ENCODE data around the gene LIPC. TPM values are rescaled to one million over a fixed set of nuclear protein-coding genes. Genes with fewer than 3 reads are reported as not detected.

Gene LIPC
- total and polyA plus RNA-seq, 2 of the 4 experiments (the other 2 are of a cell fraction) = 0.07 TPM; not detected in 1

DNA sequence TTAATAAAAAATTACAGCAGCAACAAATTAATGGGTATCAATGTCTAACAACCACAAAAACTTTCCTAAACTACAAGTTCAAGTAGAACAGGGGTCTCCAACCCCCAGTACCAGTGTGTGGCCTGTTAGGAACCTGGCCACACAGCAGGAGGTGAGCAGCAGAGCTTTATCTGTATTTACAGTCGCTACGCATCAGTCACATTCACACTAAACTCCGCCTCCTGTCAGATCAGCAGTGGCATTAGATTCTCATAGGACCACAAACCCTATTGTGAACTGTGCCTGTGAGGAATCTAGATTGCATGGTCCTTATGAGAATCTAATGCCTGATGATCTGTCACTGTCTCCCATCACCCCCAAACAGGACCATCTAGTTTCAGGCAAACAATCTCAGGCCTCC lies 18.5 kb upstream of the LIPC start:
- no peak overlapping the region for H3K4me3 ChIP-seq (ENCODE audit: insufficient read depth, low read depth, low read length)
- H2BK15ac ChIP-seq (ENCODE audit: low read depth, low read length) = no peak overlapping the region
- H3K14ac ChIP-seq (replicated peaks; ENCODE audit: low read depth, low read length) = no peak overlapping the region
- no peak overlapping the region for H2BK5ac ChIP-seq (ENCODE audit: low read depth, low read length, poor library complexity, severe bottlenecking)
- H3K27me3 ChIP-seq (ENCODE audit: control insufficient read depth, insufficient read depth, low read length) = no peaks in the 10 kb centered on the region
- no peak overlapping the region for H3K23ac ChIP-seq (ENCODE audit: low read depth, low read length)
- 0 out of 2 replicates have a peak overlapping the region, but pooled peaks have one; percentile 35 for H3K4ac ChIP-seq (ENCODE audit: low read depth, low read length)
- CTCF ChIA-PET = no interaction called here
- H2BK20ac ChIP-seq (ENCODE audit: low read depth, low read length) = no peak overlapping the region
- no peak for TF ChIP-seq CHD1 (IDR thresholded peaks at IDR 0.05; ENCODE audit: low read depth, low read length)
- no peak for TF ChIP-seq POLR2A (IDR thresholded peaks at IDR 0.05; ENCODE audit: low read depth, low read length)
- TF ChIP-seq RFX5 (IDR thresholded peaks at IDR 0.05; ENCODE audit: low read depth, low read length) = no peak
- no peak for TF ChIP-seq MXI1 (IDR thresholded peaks at IDR 0.05; ENCODE audit: borderline replicate concordance, low read depth, low read length)
- H3K36me3 ChIP-seq (ENCODE audit: control insufficient read depth, insufficient read depth, low read length) = no peaks in the 10 kb centered on the region
- H3K4me1 ChIP-seq (ENCODE audit: control insufficient read depth, insufficient read depth, low read length) = no peaks in the 10 kb centered on the region
- in situ Hi-C loops (cut with MboI; ENCODE audit: low sequenced_read_pairs) (no loop called here), dilution Hi-C loops (cut with HindIII; ENCODE audit: low sequenced_read_pairs, unreplicated experiment) (no loop called here), intact Hi-C loops (cut with micrococcal nuclease) (no loop called here)
- BruUV-seq (replicated peaks) = no TSS peak
- 0 out of 2 replicates have a peak, but pooled peaks cover 4% of the 10 kb centered on the region for H3K9me1 ChIP-seq (ENCODE audit: insufficient read depth, low read length)
- no peak overlapping the region for H2AK9ac ChIP-seq (replicated peaks; ENCODE audit: low read depth, low read length, poor library complexity)
- H3K9me3 ChIP-seq (ENCODE audit: control insufficient read depth, insufficient read depth, low read length) = no peaks in the 10 kb centered on the region
- no peak overlapping the region for H4K8ac ChIP-seq (ENCODE audit: low read depth in 2 of 2, low read length in 2 of 2)
- H4K91ac ChIP-seq (ENCODE audit: insufficient read depth, low read depth, low read length) = peak overlapping the region; percentile 45; the same call in 1 of the 2 replicates
- POLR2A ChIA-PET (ENCODE audit: unreplicated experiment) = no interaction called here
- H3K56ac ChIP-seq (ENCODE audit: extremely low read depth, insufficient read depth, low read length) = no peak overlapping the region
- H2BK120ac ChIP-seq (ENCODE audit: low read depth, low read length) = no peak overlapping the region
- WGBS, 2 experiments (ENCODE audit: extremely low coverage in 2 of 2, insufficient read length in 1 of 2) = 80% methylated on average over 1 of the region's 3 CpGs; no CpG with 5 or more reads in 1 of the 2 experiments
- ATAC-seq (ENCODE audit: low read depth) (no peak), DNase-seq (no peak)
- H4K5ac ChIP-seq (ENCODE audit: low read depth, low read length) = no peak overlapping the region
- H4K20me1 ChIP-seq (ENCODE audit: insufficient read depth, low read length) = no peaks in the 10 kb centered on the region
- no peak overlapping the region for H2AFZ ChIP-seq (replicated peaks; ENCODE audit: low read length, poor library complexity)
- no peak overlapping the region for H3K27ac ChIP-seq (ENCODE audit: insufficient read depth, low read length)
- no peaks in the 10 kb centered on the region for H3K79me1 ChIP-seq (ENCODE audit: low read depth in 1 of 2, low read length in 2 of 2)
- no peak overlapping the region for H2AK5ac ChIP-seq (ENCODE audit: low read depth, low read length)
- H3K9ac ChIP-seq (ENCODE audit: low read depth, low read length) = no peak overlapping the region
- no peak overlapping the region for H3K18ac ChIP-seq (ENCODE audit: low read depth, low read length)
- H3K4me2 ChIP-seq (ENCODE audit: low read depth, low read length) = no peak overlapping the region

All from IMR-90 (cell line).